K562 (cell line): ENCODE data around the gene TRMT1. TPM values are rescaled to one million over a fixed set of nuclear protein-coding genes. Genes with fewer than 3 reads are reported as not detected.
A peak's percentile ranks its signal among the peaks of the same experiment; 100 is the strongest.

Experiments
- ATAC-seq: fragments of 200-7000 bp; cut with Tn5 transposase; 3 replicates; pipeline ENCODE4 v1.9.1; 2020; ENCODE audit warnings: moderate library complexity
- BruUV-seq: library from RNA; stranded (reverse); fragments of 400-500 nt; replicated peaks from 2 replicates; lab custom pipeline; 2021; lab: Mats Ljungman, UMichigan
- CTCF ChIA-PET: fragments of 300-600 bp; formaldehyde crosslinking; extraction: SDS; loops from one replicate; lab custom pipeline; 2021; ENCODE audit warnings: low intra/inter-chr PET ratio; lab: Yijun Ruan, JAX
- POLR2A ChIA-PET: fragments of 300-600, 350-650 bp; sonication (Branson Sonifier 250); formaldehyde crosslinking; extraction: SDS; loops from one replicate; lab custom pipeline; 2021; ENCODE audit warnings: antibody characterized with exemption, inconsistent platforms; lab: Yijun Ruan, JAX
- DNase-seq, 4 experiments: peaks; one replicate each; pipeline versions ENCODE4 v3.0.0 to v3.0.0-alpha.2; 2011 to 2018; ENCODE audit warnings: low spot score in 3 of 4, mixed read lengths in 3 of 4; ENCODE audit errors: extremely low read depth in 1 of 4
- FAIRE-seq: peaks from 2 replicates; lab custom pipeline; 2011; peaks lifted over from hg19 to GRCh38; lab: Jason Lieb, UNC
- H2AFZ ChIP-seq: 2 replicates; pipeline ENCODE4 v1.6.0; 2011; ENCODE audit warnings: low read depth, low read length, control low read depth, inconsistent platforms
- H3K27ac ChIP-seq: fragments of 200-600 bp; 3 replicates; pipeline ENCODE4 v1.8.0; 2011; ENCODE audit warnings: low read depth, mild to moderate bottlenecking, control low read depth, inconsistent platforms, low read length, moderate library complexity, mixed read lengths; ENCODE audit errors: extremely low read depth
- H3K27me3 ChIP-seq, 2 experiments: fragments of 300-600 bp in 1 of 2; 2 replicates in 1 of 2; 3 replicates in 1 of 2; pipeline versions ENCODE4 v1.6.0 to v1.8.0; 2011; ENCODE audit warnings: inconsistent platforms in 2 of 2, low read length in 2 of 2, mild to moderate bottlenecking in 1 of 2, mixed read lengths in 1 of 2, moderate library complexity in 1 of 2; ENCODE audit not compliant: control insufficient read depth in 2 of 2, insufficient read depth in 2 of 2
- H3K36me3 ChIP-seq: fragments of 300-600 bp; 3 replicates; pipeline ENCODE4 v1.8.0; 2011; ENCODE audit warnings: mild to moderate bottlenecking, low read length, inconsistent platforms; ENCODE audit not compliant: control insufficient read depth, insufficient read depth
- H3K4me1 ChIP-seq, 2 experiments: fragments of 200-600 bp in 1 of 2; replicated peaks in 1 of 2; 2 replicates in 1 of 2; 3 replicates in 1 of 2; pipeline versions ENCODE4 v1.5.1 to v1.8.0; 2011; ENCODE audit warnings: inconsistent platforms in 2 of 2, low read length in 2 of 2, mild to moderate bottlenecking in 1 of 2, mixed read lengths in 1 of 2, moderate library complexity in 1 of 2; ENCODE audit not compliant: control insufficient read depth in 2 of 2, insufficient read depth in 2 of 2
- H3K4me2 ChIP-seq: 2 replicates; pipeline ENCODE4 v1.6.1; 2011; ENCODE audit warnings: low read length, control low read depth, inconsistent platforms, mixed read lengths; ENCODE audit not compliant: insufficient read depth
- H3K4me3 ChIP-seq: fragments of 200-600 bp; sonication (generic), shearing (Covaris generic); 2 replicates; pipeline ENCODE4 v1.5.1; 2016; ENCODE audit warnings: control low read depth, inconsistent platforms
- H3K79me2 ChIP-seq: fragments of 200-600 bp; 3 replicates; pipeline ENCODE4 v1.8.0; 2011; ENCODE audit warnings: low read length, inconsistent platforms; ENCODE audit not compliant: control insufficient read depth, insufficient read depth
- H3K9ac ChIP-seq, 2 experiments: 2 replicates each; pipeline versions ENCODE4 v1.6.0 to v1.6.1; 2011; ENCODE audit warnings: low read depth in 2 of 2, low read length in 2 of 2, control low read depth in 1 of 2, inconsistent platforms in 1 of 2, mild to moderate bottlenecking in 1 of 2, mixed read lengths in 1 of 2; ENCODE audit not compliant: insufficient read depth in 1 of 2
- H3K9me1 ChIP-seq: one replicate; pipeline ENCODE4 v1.6.0; 2011; ENCODE audit warnings: inconsistent platforms, mild to moderate bottlenecking, low read length, moderate library complexity; ENCODE audit not compliant: control insufficient read depth, insufficient read depth
- H3K9me3 ChIP-seq: replicated peaks from 2 replicates; pipeline ENCODE4 v1.5.1; 2011; ENCODE audit warnings: low read depth, low read length, inconsistent platforms; ENCODE audit not compliant: control insufficient read depth, insufficient read depth
- H4K20me1 ChIP-seq: replicated peaks from 2 replicates; pipeline ENCODE4 v1.6.1; 2011; ENCODE audit warnings: low read length, inconsistent platforms, mixed read lengths; ENCODE audit not compliant: control insufficient read depth, insufficient read depth
- AFF1 ChIP-seq, 2 experiments: fragments of 450-650 bp; IDR thresholded peaks; 2 replicates each; pipeline ENCODE4 v1.6.1; 2018; ENCODE audit warnings: mild to moderate bottlenecking in 2 of 2, low read depth in 1 of 2; ENCODE audit not compliant: partially characterized antibody in 2 of 2
- ETV1 ChIP-seq: fragments of 450-650 bp; conservative IDR thresholded peaks from 2 replicates; pipeline ENCODE4 v1.6.1; 2016; ENCODE audit warnings: missing genetic modification characterization, control low read depth, low read depth, missing compliant biosample characterization
- HMBOX1 ChIP-seq: sonication (generic); IDR thresholded peaks from 2 replicates; pipeline ENCODE4 v1.6.1; 2016
- NCOA6 ChIP-seq: fragments of 450-650 bp; IDR thresholded peaks from 2 replicates; pipeline ENCODE4 v1.6.1; 2017; ENCODE audit warnings: mild to moderate bottlenecking
- NFRKB ChIP-seq: fragments of 450-650 bp; IDR thresholded peaks from 2 replicates; pipeline ENCODE4 v1.6.1; 2016; ENCODE audit warnings: low read depth
- NONO ChIP-seq, 2 experiments: fragments of 200-400 bp in 1 of 2; fragments of 450-650 bp in 1 of 2; formaldehyde crosslinking in 1 of 2; IDR thresholded peaks; 2 replicates each; pipeline ENCODE4 v1.6.1; 2017; ENCODE audit warnings: low read depth in 2 of 2, mild to moderate bottlenecking in 2 of 2, moderate library complexity in 2 of 2, low read length in 1 of 2
- POLR2H ChIP-seq: IDR thresholded peaks from 2 replicates; pipeline ENCODE4 v1.6.1; 2016; ENCODE audit warnings: missing genetic modification characterization, low read depth, mild to moderate bottlenecking, control low read depth, missing compliant biosample characterization, moderate library complexity
- RBM22 ChIP-seq: fragments of 200-400 bp; formaldehyde crosslinking; IDR thresholded peaks from 2 replicates; pipeline ENCODE4 v1.6.1; 2018; ENCODE audit warnings: low read length, low read depth; ENCODE audit not compliant: poor library complexity, severe bottlenecking
- STAT5B ChIP-seq: fragments of 250-450 bp; sonication (Bioruptor Pico); IDR thresholded peaks from 2 replicates; pipeline ENCODE4 v1.8.0; 2021; ENCODE audit warnings: mild to moderate bottlenecking, inconsistent platforms
- TCF15 ChIP-seq: fragments of 250-450 bp; sonication (Bioruptor Pico); IDR thresholded peaks from 2 replicates; pipeline ENCODE4 v1.8.0; 2022; ENCODE audit warnings: moderate library complexity, mild to moderate bottlenecking, inconsistent platforms
- TCFL5 ChIP-seq: fragments of 250-450 bp; sonication (Bioruptor Pico); conservative IDR thresholded peaks from 2 replicates; pipeline ENCODE4 v1.6.1; 2021; ENCODE audit warnings: mild to moderate bottlenecking, moderate library complexity, matching md5 sums
- ZBTB7A ChIP-seq: IDR thresholded peaks from 2 replicates; pipeline ENCODE4 v1.6.1; 2011; ENCODE audit warnings: low read depth, mild to moderate bottlenecking, low read length, moderate library complexity, borderline replicate concordance; ENCODE audit not compliant: control insufficient read depth
- WGBS: fragments of 100-300 bp; shearing (Covaris generic); methylation state at CpG from one replicate; pipeline ENCODE4 v1.1.6; 2016; ENCODE audit warnings: low coverage, mixed read lengths; ENCODE audit not compliant: insufficient coverage; ENCODE audit errors: missing lambda C conversion rate; 5-methylcytosine and 5-hydroxymethylcytosine counted together
- in situ Hi-C: fragments of 300-500 bp; cut with MboI; formaldehyde crosslinking; loops from 4 replicates; pipeline ENCODE4 v1.15.0; 2018; ENCODE audit warnings: inconsistent platforms, mixed read lengths
- intact Hi-C: fragments of 100-400 bp; cut with micrococcal nuclease; formaldehyde crosslinking; loops from 2 replicates; pipeline ENCODE4 v1.14.2; 2022
- polyA plus RNA-seq, 8 experiments: library from polyadenylated mRNA; depleted of rRNA in 4 of 8; stranded (reverse) in 5 of 8; unstranded in 3 of 8; fragments of >200 nt; fragmentation: Nextera tagmentation in 2 of 8; fragmentation: Illumina TruSeq in 1 of 8; extraction: Ambion mirVana in 2 of 8; extraction: Trizol in 1 of 8; gene quantifications; 2 replicates each; pipeline versions ENCODE4 v1.2.1 to v1.2.3, GENCODE V29; 2011 to 2014; ENCODE audit warnings: inconsistent platforms in 1 of 8, missing spikeins in 1 of 8
- total RNA-seq, 7 experiments: library from RNA; depleted of rRNA in 6 of 7; stranded (reverse); fragments of >200 nt in 6 of 7; fragmentation: Illumina TruSeq in 2 of 7; extraction: Trizol in 2 of 7; gene quantifications; 2 replicates each; pipeline versions ENCODE4 v1.2.1 to v1.2.3, GENCODE V29; 2011 to 2021; ENCODE audit warnings: low replicate concordance in 1 of 7
- TF ChIP-seq, protein P1 (sequence below): sonication (generic); formaldehyde crosslinking; IDR thresholded peaks from 2 replicates; pipeline ENCODE4 v1.8.0; 2023; ENCODE audit warnings: mild to moderate bottlenecking, missing genetic modification reagents

The TRMT1 gene
- total and polyA plus RNA-seq, 9 of the 15 experiments (the other 6 are each of a cell fraction or from before 2014, with no cell fraction given), result 5.8 to 158 (median 54.3) TPM

- peak overlapping the region; percentile 95 for H3K27ac ChIP-seq
- in situ Hi-C loops, result no loop called here
- peaks cover 64% of the 10 kb centered on the region for H3K36me3 ChIP-seq
- POLR2A ChIA-PET, result interaction anchor here (0.6 to 4.9 kb wide), 16 partner anchors 10 to 163 kb away, joined by 3 to 31 read pairs (median 5); partner anchors contain the start of genes IER2 and STX10
- peak overlapping the region; percentile 99 for H3K4me3 ChIP-seq
- no peaks in the 10 kb centered on the region for H3K9me3 ChIP-seq
- H3K9ac ChIP-seq, result peak overlapping the region; percentile 91 to 97
- WGBS, result under 1% methylated on average over 26 of the region's 57 CpGs
- peaks cover 21 to 56% of the 10 kb centered on the region in 2 experiments; a peak in 4 of 5 replicates for H3K4me1 ChIP-seq
- CTCF ChIA-PET, result no interaction called here
- peak overlapping the region; percentile 88 for H3K4me2 ChIP-seq
- BruUV-seq, result no TSS peak
- H2AFZ ChIP-seq, result peak overlapping the region; percentile 41
- peak; percentile 91 to 96 (median 94) for DNase-seq
- peak; percentile 79 for ATAC-seq
- no peaks in the 10 kb centered on the region for H3K27me3 ChIP-seq
- intact Hi-C loops, result loop anchor here (2.0 kb wide), 1 partner anchor 32 kb away; the partner anchor contains the start of genes IER2 and STX10
- peak; percentile 51 for FAIRE-seq
- peaks cover 44% of the 10 kb centered on the region for H4K20me1 ChIP-seq
- peaks cover 88% of the 10 kb centered on the region for H3K79me2 ChIP-seq
- peaks cover 12% of the 10 kb centered on the region for H3K9me1 ChIP-seq
- no peak for TF ChIP-seq POLR2H
- no peak for TF ChIP-seq ETV1 (tag)
- no peak for TF ChIP-seq TCF15 (CRISPR knock-in tag)
- TF ChIP-seq, protein P1, sequence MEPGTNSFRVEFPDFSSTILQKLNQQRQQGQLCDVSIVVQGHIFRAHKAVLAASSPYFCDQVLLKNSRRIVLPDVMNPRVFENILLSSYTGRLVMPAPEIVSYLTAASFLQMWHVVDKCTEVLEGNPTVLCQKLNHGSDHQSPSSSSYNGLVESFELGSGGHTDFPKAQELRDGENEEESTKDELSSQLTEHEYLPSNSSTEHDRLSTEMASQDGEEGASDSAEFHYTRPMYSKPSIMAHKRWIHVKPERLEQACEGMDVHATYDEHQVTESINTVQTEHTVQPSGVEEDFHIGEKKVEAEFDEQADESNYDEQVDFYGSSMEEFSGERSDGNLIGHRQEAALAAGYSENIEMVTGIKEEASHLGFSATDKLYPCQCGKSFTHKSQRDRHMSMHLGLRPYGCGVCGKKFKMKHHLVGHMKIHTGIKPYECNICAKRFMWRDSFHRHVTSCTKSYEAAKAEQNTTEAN (CRISPR knock-in tag), result no peak
- no peak; the same call in 1 of the 2 replicates for TF ChIP-seq NCOA6
- no peak for TF ChIP-seq NONO (IDR thresholded peaks at IDR 0.05; ENCODE audit: low read depth in 2 of 2, low read length in 1 of 2)
- TF ChIP-seq NFRKB, result peak; percentile 75
- no peak for TF ChIP-seq RBM22
- TF ChIP-seq AFF1 (IDR thresholded peaks at IDR 0.05; ENCODE audit: low read depth in 1 of 2, partially characterized antibody in 2 of 2), result peak in 1 of 2 experiments; percentile 86
- no peak for TF ChIP-seq TCFL5
- peak; percentile 84; the same call in 1 of the 2 replicates for TF ChIP-seq ZBTB7A
- TF ChIP-seq STAT5B, result no peak
- no peak for TF ChIP-seq HMBOX1
Observed at GRCh38 chr19:13118424-13119193, 2.1 kb upstream of the TRMT1 start.
